GM21786 (cell line): ENCODE results near the gene SERPINE2.
A peak's percentile ranks its signal among the peaks of the same experiment; 100 is the strongest.
"Not testable (repeated sequence)": the region's sequence is repeated elsewhere in the genome, so short reads cannot be mapped to it uniquely, and the experiment has no call there.

Source experiments
- ATAC-seq: cut with Tn5 transposase; IDR thresholded peaks from one replicate; pipeline ENCODE4 v1.9.1; 2021; ENCODE audit not compliant: unreplicated experiment

Gene SERPINE2

GRCh38 chr2:224017957-224018356 lies 21.1 kb downstream of the SERPINE2 start:
- no peak for ATAC-seq

DNA sequence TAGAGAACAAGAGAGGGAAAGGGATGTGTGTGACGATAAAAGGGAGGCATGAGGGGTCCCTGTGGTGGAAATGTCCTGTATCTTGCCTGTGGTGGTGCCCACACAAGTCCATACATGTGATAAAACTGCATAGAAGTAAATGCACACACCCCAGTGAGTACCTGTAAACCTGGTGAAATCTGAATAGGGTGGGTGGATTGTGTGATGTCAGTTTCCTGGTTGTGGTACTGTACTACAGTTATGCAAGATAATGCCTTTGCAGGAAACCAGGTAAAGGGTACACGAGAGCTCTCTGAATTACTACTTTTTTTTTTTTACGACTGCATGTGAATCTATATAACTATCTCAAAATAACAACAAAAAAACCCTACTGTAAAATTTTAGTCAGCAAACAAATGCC lies 22.1 kb downstream of the SERPINE2 start:
- ATAC-seq: no peak

GRCh38 chr2:224014336-224014735 lies 24.8 kb downstream of the SERPINE2 start:
- ATAC-seq: no peak

- ATAC-seq: no peak
These were observed 27.2 kb downstream of the SERPINE2 start for GRCh38 chr2:224011837-224012236.

DNA sequence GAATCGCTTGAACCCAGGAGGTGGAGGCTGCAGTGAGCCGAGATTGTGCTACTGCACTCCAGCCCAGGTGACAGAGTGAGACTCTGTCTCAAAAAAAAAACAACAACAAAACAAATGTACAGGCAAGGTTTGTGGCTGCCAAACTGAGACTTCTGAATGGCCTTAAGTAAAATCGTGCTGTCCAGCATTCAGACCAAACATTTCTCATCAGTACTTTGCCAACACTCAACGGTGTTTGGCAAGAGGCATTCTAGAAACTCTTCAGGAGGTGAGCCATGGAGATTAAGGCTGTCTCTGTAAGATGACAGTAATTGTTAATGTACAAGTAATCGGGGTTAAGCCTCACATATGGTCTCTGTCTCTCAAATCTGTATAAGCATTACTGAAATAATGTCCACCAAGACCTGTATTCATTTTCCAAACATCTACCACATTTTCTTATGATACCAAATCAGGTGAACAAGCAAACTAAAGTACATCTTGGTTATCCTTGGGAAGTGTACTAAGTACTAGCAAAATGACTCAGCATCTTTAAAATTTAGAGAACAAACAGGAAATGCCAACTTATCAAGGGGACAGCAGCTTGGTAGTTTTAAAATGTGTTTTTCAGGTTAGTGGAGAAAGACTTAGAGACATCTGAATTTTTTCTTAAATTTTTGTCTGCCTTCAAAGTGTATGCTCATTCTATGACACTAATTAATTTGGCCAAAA lies 29.3 kb downstream of the SERPINE2 start:
- ATAC-seq: no peak

GRCh38 chr2:224008702-224009261 lies 30.3 kb downstream of the SERPINE2 start:
- no peak for ATAC-seq

- ATAC-seq: no peak
These were observed 34.9 kb downstream of the SERPINE2 start for GRCh38 chr2:224004105-224004695.

- ATAC-seq: not testable (repeated sequence)
These were observed 38.4 kb downstream of the SERPINE2 start for GRCh38 chr2:224000662-224001061.

- no peak for ATAC-seq
These were observed 39.2 kb downstream of the SERPINE2 start for GRCh38 chr2:223999862-224000261.

GRCh38 chr2:223998948-223999347 lies 40.1 kb downstream of the SERPINE2 start:
- ATAC-seq: no peak

- ATAC-seq: no peak
These were observed 41.1 kb downstream of the SERPINE2 start for GRCh38 chr2:223997938-223998337.

GRCh38 chr2:223996391-223996790 lies 42.7 kb downstream of the SERPINE2 start:
- no peak for ATAC-seq

- ATAC-seq: no peak
These were observed 43.5 kb downstream of the SERPINE2 start for GRCh38 chr2:223995569-223995968.

- ATAC-seq: no peak
These were observed 44.4 kb downstream of the SERPINE2 start for GRCh38 chr2:223994562-223995162.

DNA sequence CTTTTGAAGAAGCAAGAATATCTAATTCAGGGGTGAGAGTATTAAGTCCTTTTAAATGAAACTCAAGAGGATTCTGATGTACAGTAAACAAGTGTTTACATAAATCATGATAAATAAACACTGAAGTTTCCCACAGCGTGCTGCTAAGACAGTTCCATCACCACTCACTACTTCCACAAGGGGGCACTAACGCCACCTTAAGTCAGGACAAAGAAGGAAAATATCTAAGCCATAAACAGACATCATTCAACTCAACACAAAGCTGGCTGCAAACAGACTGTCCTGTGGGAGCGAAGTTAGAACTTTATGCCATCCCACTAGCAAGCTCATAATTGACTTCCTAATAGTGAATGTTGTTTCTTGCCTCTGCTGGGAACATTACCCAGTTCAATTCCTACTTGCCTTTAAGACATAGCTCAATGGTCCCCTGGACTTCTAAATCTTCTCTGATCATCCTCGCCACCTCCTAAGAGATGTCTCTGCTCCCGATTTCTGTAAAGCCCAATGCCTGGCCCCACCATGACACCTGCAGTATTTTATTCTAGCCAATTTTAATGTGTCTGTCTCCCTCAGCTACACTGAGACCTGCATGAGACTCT lies 45.4 kb downstream of the SERPINE2 start:
- ATAC-seq: peak; percentile 80

DNA sequence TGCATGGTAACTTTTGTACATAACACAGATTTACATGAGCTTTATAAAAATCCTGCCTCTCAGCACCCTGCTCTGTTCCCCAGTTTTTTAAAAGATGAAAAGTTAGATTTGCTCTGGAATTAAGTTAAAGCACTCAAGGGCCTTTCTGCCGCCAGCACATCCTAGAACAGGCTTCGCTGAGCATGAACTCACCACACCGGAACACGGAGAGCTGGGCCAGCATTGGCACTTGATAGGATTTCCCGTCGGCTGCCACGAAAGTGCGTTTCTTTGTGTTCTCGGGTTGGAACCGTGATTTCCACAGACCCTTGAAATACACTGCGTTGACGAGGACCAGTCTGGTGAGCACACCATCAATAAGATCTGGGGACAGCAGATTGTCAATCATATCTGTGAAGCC lies 47.5 kb downstream of the SERPINE2 start:
- no peak for ATAC-seq

DNA sequence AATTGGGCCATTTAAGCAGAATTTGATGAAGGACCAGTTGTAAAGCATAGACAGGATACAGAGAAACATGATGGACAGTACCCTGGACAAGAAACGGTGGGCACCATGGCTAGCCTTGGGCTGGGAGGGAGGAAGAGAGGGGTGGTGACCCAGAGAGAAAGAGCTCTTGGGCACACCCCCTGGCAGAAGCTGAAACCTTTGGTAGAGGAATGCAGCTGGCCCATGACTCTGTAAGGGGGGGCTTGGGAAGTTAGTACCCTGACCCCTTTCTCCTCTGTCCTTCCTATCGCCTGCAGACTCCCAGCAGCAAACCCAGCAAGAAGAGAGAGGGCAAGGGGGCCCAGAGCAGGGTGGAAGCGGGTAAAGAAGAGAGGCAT lies 49.2 kb downstream of the SERPINE2 start:
- no peak for ATAC-seq

DNA sequence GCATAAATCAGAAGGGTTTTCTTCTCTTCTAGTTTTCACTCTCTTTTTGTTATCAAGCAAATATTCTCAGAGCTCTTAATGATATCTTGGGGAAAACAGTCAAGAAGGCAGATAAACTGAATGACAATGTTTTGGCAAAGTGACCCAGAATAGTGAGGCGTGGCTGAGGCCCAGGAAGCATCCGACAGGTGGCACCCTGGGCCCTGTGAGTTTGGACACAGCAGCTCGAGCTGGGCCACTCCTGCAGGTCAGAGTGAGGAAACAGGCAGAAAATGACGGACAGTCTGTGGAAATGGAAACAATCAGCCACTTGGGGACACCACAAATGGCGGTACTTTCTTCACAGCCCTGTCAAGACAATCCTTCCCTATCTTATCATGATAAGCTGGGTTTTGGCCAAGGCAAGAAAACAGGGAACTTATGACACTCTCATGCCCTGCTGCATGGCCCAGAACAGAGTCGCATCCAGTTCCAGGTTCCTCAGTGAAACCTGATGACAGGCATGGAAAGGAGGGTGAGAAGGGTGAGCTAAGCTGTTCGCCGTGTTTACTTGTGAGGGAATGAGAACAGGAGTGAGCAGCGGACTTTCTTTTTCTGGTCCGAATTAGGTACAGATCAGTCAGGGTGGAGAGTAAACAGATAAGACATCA lies 49.8 kb downstream of the SERPINE2 start:
- ATAC-seq: no peak

- ATAC-seq: no peak
These were observed 57.8 kb downstream of the SERPINE2 start for GRCh38 chr2:223981241-223981640.

DNA sequence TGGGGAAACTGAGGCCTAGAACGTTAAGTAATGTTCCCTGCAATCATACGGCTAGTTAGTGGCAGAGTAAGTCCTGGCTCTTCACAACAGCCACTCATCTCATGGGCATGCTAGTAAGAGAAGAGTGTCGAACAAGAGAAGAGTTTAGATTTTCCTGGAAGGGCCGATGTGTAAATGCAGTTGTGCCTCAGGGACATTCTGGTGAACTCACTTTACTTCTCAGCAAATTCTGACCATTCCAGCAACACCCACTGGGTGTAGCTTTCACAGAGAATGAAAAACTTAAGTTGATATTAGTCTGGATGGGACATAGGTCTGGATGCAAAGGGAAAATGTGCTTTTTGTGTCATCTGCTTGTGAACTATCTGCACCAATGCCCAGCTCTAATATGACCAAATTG lies 58.3 kb downstream of the SERPINE2 start:
- ATAC-seq: no peak

- no peak for ATAC-seq
These were observed 58.7 kb downstream of the SERPINE2 start for GRCh38 chr2:223980397-223980735.
